ENCODE results near the gene FOXR2.

Gene FOXR2

GRCh38 chrX:55623100-55623499 lies at the start of gene FOXR2:
FOXR2 (plus strand) TSS chrX:55623400; CDS start chrX:55623712, 312 bp downstream.
- DNase-seq = no peak

GRCh38 chrX:55579115-55579514 lies 44.1 kb upstream of the FOXR2 start:
- DNase-seq = no peak

- DNase-seq = no peak
These were observed 40.8 kb upstream of the FOXR2 start for GRCh38 chrX:55582447-55582846.

- no peak for DNase-seq
These were observed 29.9 kb upstream of the FOXR2 start for GRCh38 chrX:55593296-55593695.

GRCh38 chrX:55593756-55594257 lies 29.4 kb upstream of the FOXR2 start:
- no peak for DNase-seq

- no peak for DNase-seq
These were observed 24.9 kb upstream of the FOXR2 start for GRCh38 chrX:55598333-55598732.

- no peak for DNase-seq
These were observed 3.7 kb upstream of the FOXR2 start for GRCh38 chrX:55619547-55619946.

GRCh38 chrX:55624403-55624802 lies 1.2 kb downstream of the FOXR2 start:
- no peak for DNase-seq

GRCh38 chrX:55636109-55636508 lies 12.9 kb downstream of the FOXR2 start:
- no peak for DNase-seq

DNA sequence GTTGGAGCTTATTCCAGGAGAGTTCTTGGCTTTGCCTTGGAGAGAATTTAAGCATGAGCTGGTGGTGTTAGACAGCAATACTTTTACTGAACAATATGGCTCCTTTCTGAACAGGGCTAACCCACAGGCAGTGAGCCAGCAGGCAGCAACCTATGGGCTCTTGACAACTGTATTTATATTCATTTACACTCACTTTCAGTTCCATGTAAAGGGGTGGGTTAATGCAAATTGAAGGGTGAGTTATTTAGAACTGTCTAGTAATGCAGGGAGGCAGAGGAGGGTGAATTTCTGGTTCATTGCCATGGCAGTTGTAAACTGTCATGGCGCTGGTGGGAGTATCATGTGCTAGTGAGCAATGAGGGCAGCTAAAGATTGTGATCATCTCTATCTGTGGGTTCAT lies 15.7 kb downstream of the FOXR2 start:
- DNase-seq = no peak

GRCh38 chrX:55640854-55641253 lies 17.7 kb downstream of the FOXR2 start:
- no peak for DNase-seq

GRCh38 chrX:55648434-55648833 lies 25.2 kb downstream of the FOXR2 start:
- no peak for DNase-seq

GRCh38 chrX:55659931-55660330 lies 36.7 kb downstream of the FOXR2 start:
- DNase-seq = no peak

- DNase-seq = no peak
These were observed 40.4 kb downstream of the FOXR2 start for GRCh38 chrX:55663584-55663983.

DNA sequence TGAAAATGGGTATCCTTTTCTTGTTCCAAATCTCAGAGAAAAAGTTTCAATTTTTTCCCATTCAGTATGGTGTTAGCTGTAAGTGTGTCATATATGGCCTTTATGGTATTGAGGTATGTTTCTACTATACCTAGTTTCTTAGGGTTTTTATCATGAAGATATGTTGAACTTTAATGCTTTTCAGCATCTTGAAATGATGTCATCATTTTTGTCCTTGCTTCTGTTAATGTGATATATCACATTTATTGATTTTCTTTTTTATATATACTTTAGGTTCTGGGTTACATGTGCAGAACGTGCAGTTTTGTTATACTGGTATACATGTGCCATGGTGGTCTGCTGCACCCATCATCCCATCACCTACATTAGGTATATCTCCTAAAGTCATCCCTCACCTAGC lies 44.9 kb downstream of the FOXR2 start:
- DNase-seq = no peak
